GM12878 (cell line): ENCODE data around the gene TMEM244. TPM values are rescaled to one million over a fixed set of nuclear protein-coding genes. Genes with fewer than 3 reads are reported as not detected.

ENCODE experiments used
- ATAC-seq: fragments of 200-7000 bp; cut with Tn5 transposase; 3 replicates; pipeline ENCODE4 v1.9.1; 2020; ENCODE audit warnings: mild to moderate bottlenecking, moderate library complexity
- BruUV-seq: library from RNA; stranded (reverse); fragments of 400-500 nt; replicated peaks from 2 replicates; lab custom pipeline; 2021; lab: Mats Ljungman, UMichigan
- CTCF ChIA-PET: fragments of 300-600 bp; sonication (Branson Sonifier 250); formaldehyde crosslinking; extraction: SDS; loops from one replicate; lab custom pipeline; 2021; ENCODE audit warnings: inconsistent platforms; lab: Yijun Ruan, JAX
- POLR2A ChIA-PET: fragments of 350-600 bp; formaldehyde crosslinking; extraction: SDS; loops from one replicate; lab custom pipeline; 2021; ENCODE audit warnings: inconsistent platforms; lab: Charles Lee
- RAD21 ChIA-PET: fragments of 300-600 bp; sonication (Branson Sonifier 250); formaldehyde crosslinking; loops from one replicate; lab custom pipeline; 2023; ENCODE audit warnings: antibody characterized with exemption; ENCODE audit not compliant: unreplicated experiment; lab: Charles Lee
- SMC1A ChIA-PET: fragments of 300-600 bp; sonication (Branson Sonifier 250); formaldehyde crosslinking; loops from one replicate; lab custom pipeline; 2023; ENCODE audit not compliant: unreplicated experiment, uncharacterized antibody; lab: Charles Lee
- DNase-seq: peaks from one replicate; pipeline ENCODE4 v3.0.0-alpha.2; 2011; ENCODE audit warnings: low read depth, low spot score
- FAIRE-seq: peaks from 3 replicates; lab custom pipeline; 2011; peaks lifted over from hg19 to GRCh38; lab: Jason Lieb, UNC
- H2AFZ ChIP-seq: 2 replicates; pipeline ENCODE4 v1.6.0; 2011; ENCODE audit warnings: low read depth, low read length, control low read depth; ENCODE audit not compliant: control insufficient read depth
- H3K27ac ChIP-seq: 2 replicates; pipeline ENCODE4 v1.5.1; 2011; ENCODE audit warnings: control low read depth; ENCODE audit not compliant: control insufficient read depth, insufficient read depth
- H3K27me3 ChIP-seq, 2 experiments: replicated peaks in 1 of 2; 2 replicates each; pipeline versions ENCODE4 v1.6.0 to v1.6.1; 2011; ENCODE audit warnings: low read length in 1 of 2; ENCODE audit not compliant: control insufficient read depth in 2 of 2, insufficient read depth in 2 of 2
- H3K36me3 ChIP-seq, 2 experiments: 2 replicates each; pipeline ENCODE4 v1.5.1; 2011; ENCODE audit warnings: low read length in 1 of 2; ENCODE audit not compliant: control insufficient read depth in 2 of 2, insufficient read depth in 2 of 2
- H3K4me1 ChIP-seq: 2 replicates; pipeline ENCODE4 v1.6.1; 2011; ENCODE audit warnings: mild to moderate bottlenecking, low read length, moderate library complexity, mixed read lengths; ENCODE audit not compliant: control insufficient read depth, insufficient read depth
- H3K4me2 ChIP-seq: 2 replicates; pipeline ENCODE4 v1.6.0; 2011; ENCODE audit warnings: control low read depth; ENCODE audit not compliant: control insufficient read depth, insufficient read depth
- H3K4me3 ChIP-seq: fragments of 200-600 bp; sonication (generic); 2 replicates; pipeline ENCODE4 v1.5.1; 2016
- H3K79me2 ChIP-seq: 2 replicates; pipeline ENCODE4 v1.6.0; 2011; ENCODE audit warnings: low read length; ENCODE audit not compliant: control insufficient read depth, insufficient read depth
- H3K9ac ChIP-seq: 2 replicates; pipeline ENCODE4 v1.8.0; 2011; ENCODE audit warnings: low read length, control low read depth, mixed read lengths; ENCODE audit not compliant: control insufficient read depth, insufficient read depth
- H3K9me3 ChIP-seq: replicated peaks from 3 replicates; pipeline ENCODE4 v1.5.1; 2011; ENCODE audit warnings: mild to moderate bottlenecking, low read length; ENCODE audit not compliant: control insufficient read depth, insufficient read depth
- H4K20me1 ChIP-seq: 2 replicates; pipeline ENCODE4 v1.6.0; 2011; ENCODE audit not compliant: control insufficient read depth, insufficient read depth
- CTCF ChIP-seq, 3 experiments: IDR thresholded peaks in 2 of 3; conservative IDR thresholded peaks in 1 of 3; 2 replicates each; pipeline ENCODE4 v1.5.1; 2011; ENCODE audit warnings: low read depth in 3 of 3, low read length in 3 of 3, mild to moderate bottlenecking in 3 of 3, control low read depth in 2 of 3, moderate library complexity in 2 of 3, inconsistent platforms in 1 of 3, mixed read lengths in 1 of 3; ENCODE audit not compliant: control insufficient read depth in 2 of 3, insufficient read depth in 1 of 3; ENCODE audit errors: extremely low read depth in 1 of 3
- ETV6 ChIP-seq, 2 experiments: fragments of 450-650 bp in 1 of 2; IDR thresholded peaks in 1 of 2; conservative IDR thresholded peaks in 1 of 2; 2 replicates each; pipeline ENCODE4 v1.6.1; 2014; ENCODE audit warnings: antibody characterized with exemption in 1 of 2, borderline replicate concordance in 1 of 2, low read depth in 1 of 2, mild to moderate bottlenecking in 1 of 2, moderate library complexity in 1 of 2
- RAD51 ChIP-seq: fragments of 450-650 bp; IDR thresholded peaks from 2 replicates; pipeline ENCODE4 v1.6.1; 2016; ENCODE audit warnings: moderate library complexity, mild to moderate bottlenecking, inconsistent platforms
- RUNX3 ChIP-seq: IDR thresholded peaks from 2 replicates; pipeline ENCODE4 v1.6.1; 2012; ENCODE audit warnings: low read length, inconsistent platforms
- SPI1 ChIP-seq: IDR thresholded peaks from 2 replicates; pipeline ENCODE4 v1.6.1; 2011; ENCODE audit warnings: low read depth, mild to moderate bottlenecking, low read length, moderate library complexity, borderline replicate concordance; ENCODE audit not compliant: insufficient read depth
- ZBTB33 ChIP-seq: fragments of 450-650 bp; IDR thresholded peaks from 2 replicates; pipeline ENCODE4 v1.6.1; 2017; ENCODE audit warnings: mild to moderate bottlenecking
- ZNF207 ChIP-seq: fragments of 450-650 bp; IDR thresholded peaks from 2 replicates; pipeline ENCODE4 v1.6.1; 2014; ENCODE audit warnings: antibody characterized with exemption, mild to moderate bottlenecking, borderline replicate concordance
- ZNF24 ChIP-seq: fragments of 450-650 bp; IDR thresholded peaks from 2 replicates; pipeline ENCODE4 v1.6.1; 2017; ENCODE audit warnings: antibody characterized with exemption, mild to moderate bottlenecking
- WGBS: methylation state at CpG from one replicate; pipeline ENCODE4 v1.1.6; 2016; ENCODE audit warnings: low lambda C conversion rate; ENCODE audit not compliant: insufficient replicate concordance, insufficient coverage; ENCODE audit errors: missing lambda C conversion rate; 5-methylcytosine and 5-hydroxymethylcytosine counted together
- in situ Hi-C: fragments of 300-500 bp; cut with MboI; formaldehyde crosslinking; loops from 9 replicates; pipeline ENCODE4 v1.14.3; 2018; ENCODE audit warnings: mixed read lengths
- intact Hi-C: fragments of 100-400 bp; cut with micrococcal nuclease; formaldehyde crosslinking; loops from one replicate; pipeline ENCODE4 v1.14.2; 2022; ENCODE audit not compliant: unreplicated experiment
- polyA plus RNA-seq, 11 experiments: library from polyadenylated mRNA; depleted of rRNA in 4 of 11; unstranded in 6 of 11; stranded (reverse) in 5 of 11; fragments of >200 nt; fragmentation: Nextera tagmentation in 4 of 11; fragmentation: Illumina TruSeq in 1 of 11; extraction: Ambion mirVana in 4 of 11; extraction: Trizol in 1 of 11; gene quantifications; 1 replicate in 1 of 11; 2 replicates in 10 of 11; pipeline versions ENCODE4 v1.2.1 to v1.2.3, GENCODE V29; 2011 to 2016; ENCODE audit warnings: inconsistent platforms in 2 of 11, missing spikeins in 2 of 11, low read depth in 1 of 11
- total RNA-seq, 4 experiments: library from RNA; depleted of rRNA in 3 of 4; stranded (reverse); fragments of >200 nt in 3 of 4; fragmentation: Illumina TruSeq in 1 of 4; extraction: Trizol in 1 of 4; gene quantifications; 2 replicates each; pipeline versions ENCODE4 v1.2.1 to v1.2.3, GENCODE V29; 2013 to 2021

Gene TMEM244
- total and polyA plus RNA-seq, 10 of the 15 experiments (the other 5 are each of a cell fraction or from before 2014, with no cell fraction given) = 0.14 TPM; not detected in 9

- CTCF ChIA-PET = interaction anchor here (0.5 to 1.8 kb wide), 5 partner anchors 9 to 289 kb away, joined by 3 to 7 read pairs (median 4); no protein-coding TSS in a partner anchor
- Histone ChIP-seq H3K79me2 (no peaks in the 10 kb centered on the region), H3K27me3 (no peaks in the 10 kb centered on the region), H4K20me1 (no peaks in the 10 kb centered on the region), H3K9me3 (no peaks in the 10 kb centered on the region; the same call in 1 of the 3 replicates), H3K4me2 (no peak overlapping the region), H3K9ac (no peak overlapping the region), H3K27ac (no peak overlapping the region), H3K4me3 (no peak overlapping the region), H3K4me1 (peaks cover 6% of the 10 kb centered on the region), H3K36me3 (no peaks in the 10 kb centered on the region), H2AFZ (no peak overlapping the region)
- in situ Hi-C loops = no loop called here
- intact Hi-C loops = loop anchor here (10.0 kb wide), 1 partner anchor 392 kb away; no protein-coding TSS in a partner anchor
- BruUV-seq = no TSS peak
- SMC1A ChIA-PET = interaction anchor here (0.8 to 4.6 kb wide), 9 partner anchors 10 to 689 kb away, joined by 3 to 17 read pairs (median 3); no protein-coding TSS in a partner anchor
- DNase-seq (no peak), FAIRE-seq (no peak), ATAC-seq (no peak)
- WGBS = 69% methylated on average over 4 of the region's 4 CpGs
- POLR2A ChIA-PET = interaction anchor here (0.5 to 1.4 kb wide), 4 partner anchors 11 to 224 kb away, joined by 3 to 7 read pairs (median 4); no protein-coding TSS in a partner anchor
- TF ChIP-seq RUNX3 = no peak
- peak in 1 of 2 experiments; percentile 79; a peak in 2 of 4 replicates for TF ChIP-seq ETV6 (conservative IDR thresholded peaks at IDR 0.05 in 1 of 2, IDR thresholded peaks at IDR 0.05 in 1 of 2; ENCODE audit: borderline replicate concordance in 1 of 2, low read depth in 1 of 2)
- RAD21 ChIA-PET = interaction anchor here (1.2 to 1.4 kb wide), 3 partner anchors 9 to 26 kb away, joined by 3 to 4 read pairs (median 3); no protein-coding TSS in a partner anchor
Measured at GRCh38 chr6:129886401-129887155, 25.5 kb upstream of the TMEM244 start.

- H3K27ac ChIP-seq = no peak overlapping the region
- intact Hi-C loops = loop anchor here (5.0 to 10.0 kb wide), 2 partner anchors 277 to 389 kb away; no protein-coding TSS in a partner anchor
- TF ChIP-seq CTCF (IDR thresholded peaks at IDR 0.05 in 2 of 3, conservative IDR thresholded peaks at IDR 0.05 in 1 of 3; ENCODE audit: control insufficient read depth in 2 of 3, extremely low read depth in 1 of 3, insufficient read depth in 1 of 3, low read depth in 3 of 3, low read length in 3 of 3) (no peak), ZNF24 (no peak), ZNF207 (no peak), SPI1 (no peak), RAD51 (no peak), ZBTB33 (no peak)
- TF ChIP-seq, all 136 proteins: peak for 0
- no peak overlapping the region for H3K9ac ChIP-seq
- ATAC-seq = no peak
- H3K9me3 ChIP-seq = no peaks in the 10 kb centered on the region; the same call in 1 of the 3 replicates
- 95% methylated on average over 1 of the region's 1 CpG for WGBS
- no peaks in the 10 kb centered on the region for H3K36me3 ChIP-seq
- no peak for DNase-seq
- POLR2A ChIA-PET = interaction anchor here (0.6 to 0.8 kb wide), 2 partner anchors 281 to 385 kb away, joined by 3 to 5 read pairs; no protein-coding TSS in a partner anchor
- no TSS peak for BruUV-seq
- H4K20me1 ChIP-seq = no peaks in the 10 kb centered on the region
- H3K27me3 ChIP-seq = no peaks in the 10 kb centered on the region
- no peaks in the 10 kb centered on the region for H3K79me2 ChIP-seq
- in situ Hi-C loops = no loop called here
- no peak overlapping the region for H2AFZ ChIP-seq
- no peak for FAIRE-seq
- RAD21 ChIA-PET = interaction anchor here (1.1 to 2.4 kb wide), 5 partner anchors 8 to 137 kb away, joined by 5 to 8 read pairs (median 6); no protein-coding TSS in a partner anchor
- H3K4me1 ChIP-seq = peaks cover 6% of the 10 kb centered on the region
- H3K4me3 ChIP-seq = no peak overlapping the region
- no peak overlapping the region for H3K4me2 ChIP-seq
- CTCF ChIA-PET = interaction anchor here (0.6 to 2.4 kb wide), 8 partner anchors 9 to 516 kb away, joined by 3 to 10 read pairs (median 3); no protein-coding TSS in a partner anchor
- SMC1A ChIA-PET = interaction anchor here (0.5 to 2.8 kb wide), 7 partner anchors 10 to 137 kb away, joined by 3 to 19 read pairs (median 5); no protein-coding TSS in a partner anchor
Measured at GRCh38 chr6:129884211-129884610, 23.1 kb upstream of the TMEM244 start.
